ENCODE data around the gene PLD5.
"Not testable (repeated sequence)": the region's sequence is repeated elsewhere in the genome, so short reads cannot be mapped to it uniquely, and the experiment has no call there.

PLD5 gene

GRCh38 chr1:242267004-242267403 lies 257.5 kb downstream of the PLD5 start:
- not testable (repeated sequence) for DNase-seq (ENCODE audit: low spot score)

- not testable (repeated sequence) for DNase-seq (ENCODE audit: low spot score)
Observed at GRCh38 chr1:242264419-242264818, 260.1 kb downstream of the PLD5 start.

- no peak for DNase-seq (ENCODE audit: low spot score)
Observed at GRCh38 chr1:242245255-242245654, 279.2 kb downstream of the PLD5 start.

GRCh38 chr1:242243472-242243871 lies 281.0 kb downstream of the PLD5 start:
- DNase-seq (ENCODE audit: low spot score), result no peak

GRCh38 chr1:242242983-242243382 lies 281.5 kb downstream of the PLD5 start:
- DNase-seq (ENCODE audit: low spot score), result no peak

GRCh38 chr1:242241936-242242335 lies 282.6 kb downstream of the PLD5 start:
- DNase-seq (ENCODE audit: low spot score), result no peak

GRCh38 chr1:242240691-242241090 lies 283.8 kb downstream of the PLD5 start:
- no peak for DNase-seq (ENCODE audit: low spot score)

GRCh38 chr1:242240077-242240476 lies 284.4 kb downstream of the PLD5 start:
- no peak for DNase-seq (ENCODE audit: low spot score)

GRCh38 chr1:242239398-242239797 lies 285.1 kb downstream of the PLD5 start:
- no peak for DNase-seq (ENCODE audit: low spot score)

GRCh38 chr1:242237051-242237450 lies 287.4 kb downstream of the PLD5 start:
- no peak for DNase-seq (ENCODE audit: low spot score)

GRCh38 chr1:242228991-242229390 lies 295.5 kb downstream of the PLD5 start:
- no peak for DNase-seq (ENCODE audit: low spot score)

GRCh38 chr1:242225767-242226573 lies 298.5 kb downstream of the PLD5 start:
- DNase-seq (ENCODE audit: low spot score), result no peak

GRCh38 chr1:242224878-242225766 lies 299.4 kb downstream of the PLD5 start:
- DNase-seq (ENCODE audit: low spot score), result not testable (repeated sequence)

GRCh38 chr1:242224461-242224860 lies 300.0 kb downstream of the PLD5 start:
- no peak for DNase-seq (ENCODE audit: low spot score)

GRCh38 chr1:242219905-242220304 lies 304.6 kb downstream of the PLD5 start:
- DNase-seq (ENCODE audit: low spot score), result no peak

GRCh38 chr1:242219298-242219901 lies 305.1 kb downstream of the PLD5 start:
- no peak for DNase-seq (ENCODE audit: low spot score)

GRCh38 chr1:242216368-242216767 lies 308.1 kb downstream of the PLD5 start:
- no peak for DNase-seq (ENCODE audit: low spot score)

- DNase-seq (ENCODE audit: low spot score), result not testable (repeated sequence)
Observed at GRCh38 chr1:242214455-242214854, 310.0 kb downstream of the PLD5 start.

GRCh38 chr1:242212961-242213360 lies 311.5 kb downstream of the PLD5 start:
- not testable (repeated sequence) for DNase-seq (ENCODE audit: low spot score)

GRCh38 chr1:242212401-242212800 lies 312.1 kb downstream of the PLD5 start:
- DNase-seq (ENCODE audit: low spot score), result no peak

GRCh38 chr1:242211254-242212022 lies 313.1 kb downstream of the PLD5 start:
- DNase-seq (ENCODE audit: low spot score), result no peak

- DNase-seq (ENCODE audit: low spot score), result not testable (repeated sequence)
Observed at GRCh38 chr1:242210316-242210715, 314.2 kb downstream of the PLD5 start.
